GM18507 (cell line): Measurements from ENCODE around the gene SCFD2.

Experiments
- DNase-seq: peaks from one replicate; pipeline ENCODE4 v3.0.0; 2011; ENCODE audit warnings: low read depth; ENCODE audit not compliant: insufficient read length; ENCODE audit errors: extremely low spot score
- FAIRE-seq: peaks from 2 replicates; lab custom pipeline; 2011; peaks lifted over from hg19 to GRCh38; lab: Jason Lieb, UNC

The SCFD2 gene

DNA sequence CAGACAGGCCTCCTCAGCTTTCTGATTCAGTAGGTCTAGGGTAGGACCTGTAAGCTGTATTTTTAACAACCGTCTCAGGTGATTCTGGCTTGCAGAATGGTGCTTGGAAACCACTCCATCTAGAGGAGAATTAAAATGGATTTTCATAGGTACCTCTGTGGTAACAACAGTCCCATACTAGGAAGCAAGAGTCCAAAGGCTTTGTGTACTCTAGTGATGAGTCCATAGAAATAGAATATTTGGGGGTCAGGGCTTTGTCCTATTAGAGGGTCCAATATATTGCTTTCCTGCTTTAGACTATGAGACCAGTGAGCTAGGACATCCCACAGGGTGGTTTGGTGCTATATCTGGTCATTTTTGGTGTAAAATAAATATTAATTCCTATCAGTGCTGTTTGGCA lies 242.0 kb downstream of the SCFD2 start:
- no peak for DNase-seq
- FAIRE-seq: no peak

DNA sequence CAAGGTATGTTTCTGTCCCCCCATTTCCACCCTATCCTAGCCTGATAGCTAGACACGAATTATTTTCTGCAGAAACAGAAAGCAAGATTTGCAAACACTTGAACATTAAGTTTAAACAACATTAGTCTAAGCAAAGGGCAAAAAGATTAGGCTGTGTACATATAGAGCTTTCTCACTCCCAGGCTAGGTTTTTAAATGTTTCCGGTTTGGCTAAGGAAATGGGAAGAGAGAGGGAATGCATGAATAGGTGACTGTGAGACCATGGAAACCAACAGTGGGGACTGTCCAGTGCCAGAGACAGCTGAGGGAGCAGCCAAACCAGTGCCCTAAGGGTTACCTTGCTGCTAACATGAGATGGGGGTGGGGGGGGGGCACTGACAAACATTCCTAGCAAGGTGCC lies 242.7 kb downstream of the SCFD2 start:
- no peak for DNase-seq
- no peak for FAIRE-seq

DNA sequence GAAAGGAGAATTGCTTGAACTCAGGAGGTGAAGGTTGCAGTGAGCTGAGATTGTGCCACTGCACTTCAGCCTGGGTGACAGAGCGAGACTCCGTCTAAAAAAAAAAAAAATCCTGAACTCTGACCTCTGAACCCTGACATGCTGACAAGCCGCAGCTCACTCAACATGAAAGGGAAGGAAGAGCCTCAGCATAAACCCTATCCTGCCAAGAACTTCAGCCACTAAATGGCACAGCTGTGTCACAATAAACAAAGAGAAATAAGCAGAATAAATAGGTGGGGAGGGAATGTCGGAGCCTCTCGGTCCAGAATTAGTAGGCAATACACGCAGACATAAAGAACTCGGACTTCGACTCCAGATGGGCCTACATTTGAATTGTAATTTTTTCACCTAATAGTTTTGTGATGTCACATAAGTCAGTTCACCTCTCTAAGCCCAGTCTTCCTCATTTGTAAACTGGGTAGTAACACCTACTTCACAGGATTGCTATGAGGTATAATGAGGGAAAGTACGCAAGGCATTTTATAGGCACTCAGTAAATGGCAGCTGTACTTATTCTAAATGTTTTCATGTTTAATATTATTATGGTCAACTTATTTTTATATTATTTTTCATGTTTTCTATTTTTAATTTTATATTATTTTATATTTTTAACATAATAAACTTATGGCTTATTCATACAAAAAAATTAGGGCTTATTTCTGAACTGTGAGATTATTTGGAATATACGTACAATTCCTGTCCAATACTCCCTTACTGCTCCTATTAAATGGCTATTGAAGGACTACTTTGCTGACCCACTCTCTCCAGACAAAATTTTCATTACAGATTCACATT lies 243.4 kb downstream of the SCFD2 start:
- FAIRE-seq (no peak), DNase-seq (no peak)

DNA sequence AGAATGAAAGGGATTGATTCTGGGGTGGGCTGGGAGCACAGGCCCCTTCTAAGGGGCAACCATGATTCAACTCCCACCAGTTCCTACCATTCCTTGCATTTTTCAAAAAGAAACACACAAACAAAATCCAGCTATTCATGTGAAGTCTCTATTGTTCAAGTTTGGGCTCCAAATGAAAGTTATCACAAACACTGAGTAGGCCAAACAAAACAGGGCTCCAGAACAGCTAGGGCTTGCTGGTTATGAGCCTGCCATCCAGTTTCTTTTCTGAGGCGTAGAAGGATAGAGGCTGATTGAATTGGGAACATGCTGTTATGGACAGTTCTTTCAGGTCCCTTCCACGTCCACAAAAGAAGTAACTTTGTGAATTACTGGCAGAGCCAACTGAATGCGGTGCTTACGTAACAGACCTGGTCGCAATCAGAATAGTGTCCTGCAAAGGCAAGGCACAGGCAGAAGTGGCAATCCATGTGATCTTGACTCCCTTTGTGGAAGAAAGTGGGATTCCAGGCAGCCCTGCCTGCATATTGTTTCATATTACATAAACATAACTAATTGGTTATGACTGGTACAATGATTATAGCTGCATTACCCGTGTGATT lies 244.5 kb downstream of the SCFD2 start:
- FAIRE-seq: no peak

DNA sequence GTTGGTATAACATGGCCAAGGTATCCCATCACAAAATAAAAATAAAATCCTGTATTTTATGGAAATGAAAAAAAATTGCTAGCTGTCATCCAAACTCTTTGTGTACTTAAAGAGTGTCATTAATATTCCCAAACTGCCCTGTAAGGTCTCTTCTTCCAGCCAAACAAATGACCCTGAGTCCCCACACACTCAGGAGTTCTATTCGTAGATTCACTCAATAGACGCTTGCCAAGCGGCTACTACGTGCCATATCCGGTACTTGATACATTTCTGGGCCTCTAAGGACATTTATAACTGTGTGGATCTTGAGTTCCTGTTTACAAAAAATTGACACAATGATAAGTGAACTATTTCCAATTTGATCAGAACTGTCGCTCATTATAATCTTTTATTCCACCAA lies 245.1 kb downstream of the SCFD2 start:
- FAIRE-seq: no peak

More for the DNA sequence above, 244.5 kb downstream of the SCFD2 start:
- no peak for DNase-seq

DNA sequence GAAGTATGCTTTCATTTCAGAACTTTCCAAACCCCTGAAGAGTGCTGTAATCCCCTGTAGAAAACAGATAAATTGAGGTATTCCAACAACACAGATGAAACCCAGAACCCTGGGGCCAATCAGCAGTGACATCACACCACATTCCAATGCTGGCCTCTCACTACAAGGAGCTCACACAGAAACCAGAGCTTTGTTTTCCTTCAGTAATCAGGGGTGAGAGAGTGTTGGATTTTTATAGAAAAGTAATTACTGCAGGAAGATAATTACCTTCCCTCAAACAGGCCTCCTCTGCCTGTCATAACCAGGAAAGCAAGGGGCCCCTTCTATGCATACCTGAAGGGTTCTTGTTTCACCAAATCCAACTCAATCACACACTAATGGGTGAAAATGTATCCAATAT lies 246.2 kb downstream of the SCFD2 start:
- no peak for FAIRE-seq

More for the DNA sequence above, 245.1 kb downstream of the SCFD2 start:
- DNase-seq: no peak

DNA sequence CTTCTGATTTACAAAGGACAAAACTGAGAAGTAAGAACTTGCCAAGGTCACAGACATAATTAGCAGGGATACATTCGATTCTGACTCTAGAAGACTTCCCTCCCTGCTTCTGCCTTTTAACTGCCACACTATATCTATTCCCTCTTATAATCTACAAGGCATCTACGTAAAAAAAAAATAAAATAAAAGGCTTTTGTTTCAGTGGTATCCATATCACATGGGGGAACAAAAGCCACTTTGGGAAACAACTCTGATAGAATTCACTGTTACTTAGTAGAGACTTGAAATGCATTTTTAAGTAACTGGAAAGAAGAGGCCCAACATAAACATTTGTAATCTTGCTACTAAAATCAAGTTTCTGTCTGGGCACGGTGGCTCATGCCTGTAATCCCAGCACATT lies 247.2 kb downstream of the SCFD2 start:
- DNase-seq: no peak
- FAIRE-seq: no peak

More for the DNA sequence above, 246.2 kb downstream of the SCFD2 start:
- no peak for DNase-seq

DNA sequence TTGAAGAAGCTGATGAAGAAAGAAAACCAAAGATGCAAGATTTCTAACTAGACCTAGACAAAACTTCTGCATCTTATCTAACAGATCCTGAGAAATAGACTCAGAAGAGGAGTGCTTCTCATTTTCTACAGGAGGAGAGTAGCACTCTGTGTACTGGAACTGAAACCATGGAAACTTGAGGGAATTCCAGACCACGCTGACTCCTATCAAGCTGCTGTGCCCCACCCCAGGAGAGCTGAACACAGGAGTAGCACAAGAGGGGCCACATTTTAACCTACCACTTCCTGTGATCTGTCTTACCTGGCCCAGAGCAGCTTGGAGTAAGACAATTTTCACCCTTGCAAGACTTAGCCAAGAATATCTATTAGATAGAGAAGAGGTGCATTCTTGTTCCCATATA lies 248.9 kb downstream of the SCFD2 start:
- FAIRE-seq (no peak), DNase-seq (no peak)

DNA sequence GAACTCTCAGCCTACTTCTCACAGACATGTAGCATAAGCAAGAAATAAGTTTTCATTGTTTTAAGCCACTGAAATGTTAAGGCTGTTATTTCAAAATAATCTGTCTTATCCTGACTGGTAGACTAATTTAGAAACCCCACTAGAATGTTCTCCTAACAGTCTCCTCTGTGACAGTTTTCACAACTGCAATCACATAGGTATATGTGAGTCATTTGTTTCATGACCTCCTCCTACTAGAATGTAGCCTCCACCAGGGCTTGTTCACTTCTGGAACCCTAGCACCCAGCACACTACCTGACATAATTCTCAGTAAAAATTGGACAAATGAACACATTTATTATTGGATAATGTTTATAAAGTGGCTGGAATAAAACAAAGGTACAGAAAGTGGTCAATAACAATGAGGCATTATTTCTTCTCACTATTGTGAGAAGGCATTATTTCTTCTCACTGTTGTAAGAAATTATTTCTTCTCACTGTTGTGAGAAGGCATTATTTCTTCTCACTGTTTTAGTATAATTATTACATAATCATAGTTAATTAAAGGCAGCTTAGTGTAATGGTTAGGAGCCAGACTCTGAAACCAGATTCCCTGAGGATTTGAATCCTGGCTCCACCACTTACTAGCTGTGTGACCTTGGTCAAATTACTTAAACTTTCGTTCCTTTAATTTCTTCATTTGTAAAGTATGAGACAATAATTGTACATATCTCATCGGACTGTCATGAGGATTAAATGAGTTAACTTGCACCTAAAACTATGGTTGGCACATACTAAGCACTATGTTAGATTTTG lies 252.2 kb downstream of the SCFD2 start:
- FAIRE-seq (no peak), DNase-seq (no peak)

DNA sequence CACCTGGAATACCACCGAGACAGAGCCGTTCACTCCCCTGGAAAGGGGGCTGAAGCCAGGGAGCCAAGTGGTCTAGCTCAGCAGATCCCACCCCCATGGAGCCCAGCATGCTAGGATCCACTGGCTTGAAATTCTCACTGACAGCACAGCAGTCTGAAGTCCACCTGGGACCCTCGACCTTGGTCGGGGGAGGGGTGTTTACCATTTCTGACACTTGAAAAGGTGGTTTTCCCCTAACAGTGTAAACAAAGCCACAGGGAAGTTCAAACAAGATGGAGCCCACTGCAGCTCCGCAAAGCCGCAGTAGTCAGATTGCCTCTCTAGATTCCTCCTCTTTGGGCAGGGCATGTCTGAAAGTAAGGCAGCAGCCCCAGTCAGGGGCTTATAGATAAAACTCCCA lies 260.5 kb downstream of the SCFD2 start:
- FAIRE-seq: no peak
- no peak for DNase-seq

DNA sequence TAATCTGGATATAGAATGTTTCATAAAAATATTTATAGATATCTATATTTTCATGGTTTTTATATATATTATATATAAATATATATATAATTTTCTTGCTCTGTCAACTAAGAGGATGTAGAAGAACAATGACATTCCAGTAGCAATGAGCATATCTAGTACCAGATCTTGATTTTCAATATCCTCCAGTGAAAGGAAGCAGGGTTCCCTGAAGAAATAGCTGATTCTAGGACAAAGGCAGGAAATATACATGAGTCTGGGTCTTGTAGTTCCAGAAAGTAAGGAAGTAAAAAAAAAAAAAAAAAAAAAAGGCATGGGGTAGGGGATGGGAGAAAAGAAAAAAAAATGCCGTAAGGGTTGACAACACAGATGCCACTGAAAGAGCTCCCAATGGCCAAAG lies 262.4 kb downstream of the SCFD2 start:
- no peak for FAIRE-seq
- no peak for DNase-seq

DNA sequence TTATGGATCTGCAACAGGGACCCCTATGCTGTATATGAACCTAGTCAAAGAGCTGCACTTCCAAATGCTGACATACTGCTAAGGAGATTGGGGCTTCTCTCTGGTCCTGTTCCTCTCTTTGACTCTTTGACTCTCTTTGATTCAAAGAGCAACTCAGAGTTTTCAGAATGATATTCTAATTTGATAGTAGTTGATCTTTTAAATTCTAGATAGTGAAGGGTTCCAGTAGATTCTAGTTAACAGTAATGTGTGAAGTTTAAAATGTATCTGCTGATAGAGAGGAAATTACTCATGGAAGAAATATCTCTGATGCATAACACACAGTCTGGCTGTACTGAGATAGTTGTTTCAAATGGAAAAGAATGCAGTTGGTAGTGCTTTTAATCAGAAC lies 264.7 kb downstream of the SCFD2 start:
- FAIRE-seq (no peak), DNase-seq (no peak)

DNA sequence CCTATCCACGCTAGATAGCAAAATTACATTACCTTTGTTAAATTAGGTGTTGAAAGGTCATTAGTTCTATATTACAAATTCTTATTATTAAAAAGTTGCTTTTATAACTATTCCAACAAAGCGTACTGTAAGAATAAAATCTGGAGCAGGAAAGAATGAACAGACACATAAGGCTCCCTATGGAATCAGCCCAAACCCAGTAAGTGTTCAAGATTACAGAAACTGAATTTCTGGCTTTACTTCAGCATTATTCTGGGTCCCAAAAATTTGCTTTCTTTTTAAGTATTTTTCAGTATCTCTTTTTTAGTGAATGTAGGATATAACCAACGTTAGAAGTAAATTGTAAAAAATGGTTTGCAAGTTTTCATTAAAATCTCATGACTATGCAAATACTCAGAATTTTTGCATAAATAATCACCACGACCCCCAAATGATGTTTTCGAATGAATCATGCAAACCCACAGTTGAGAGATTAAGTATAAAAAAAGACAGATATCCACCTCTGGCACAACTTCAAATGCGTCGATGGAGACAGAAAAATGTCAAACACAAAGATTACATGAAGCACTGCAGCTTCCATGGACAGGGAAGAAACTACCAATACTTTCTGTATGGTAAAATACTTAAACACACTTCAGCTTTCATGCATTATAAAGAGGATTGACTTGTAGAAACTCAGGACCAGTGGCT lies 265.2 kb downstream of the SCFD2 start:
- DNase-seq (no peak), FAIRE-seq (no peak)

DNA sequence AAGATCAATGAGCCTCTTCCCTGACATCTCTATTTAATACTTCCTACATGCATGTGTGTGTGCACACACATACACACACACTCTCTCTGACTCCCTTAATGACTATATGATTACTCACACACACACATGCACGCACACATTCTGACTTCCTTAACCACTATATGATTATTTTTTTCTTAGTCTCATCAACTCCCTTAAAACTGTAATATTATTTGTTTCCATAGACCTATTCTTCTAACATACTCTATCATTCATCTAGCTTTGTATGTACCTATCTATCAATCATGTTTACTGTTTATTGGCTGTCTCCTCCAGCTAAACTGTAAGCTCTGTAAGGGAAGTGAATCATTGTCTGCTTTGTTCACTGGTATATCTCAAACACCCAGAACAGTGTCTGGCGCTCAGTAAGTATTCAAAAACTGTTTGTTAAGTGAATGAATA lies 267.2 kb downstream of the SCFD2 start:
- FAIRE-seq (no peak), DNase-seq (no peak)

DNA sequence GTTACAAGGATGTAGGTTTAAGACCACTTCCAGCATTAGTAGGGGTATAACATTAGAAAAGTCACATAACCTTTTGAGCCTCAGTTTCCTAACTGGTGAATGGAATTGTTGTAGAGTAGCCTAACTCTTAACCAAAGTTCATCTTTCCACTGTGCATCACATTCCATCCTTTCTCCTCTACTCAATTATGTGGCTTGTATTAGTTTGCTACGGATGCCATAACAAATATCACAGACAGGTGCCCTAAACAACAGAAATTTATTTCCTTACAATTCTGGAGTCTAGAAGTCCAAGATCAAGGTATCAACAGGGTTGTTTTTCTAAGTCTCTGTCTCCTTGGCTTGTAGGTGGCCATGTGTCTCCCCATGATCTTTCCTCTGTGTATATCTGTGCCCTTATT lies 271.8 kb downstream of the SCFD2 start:
- no peak for DNase-seq
- no peak for FAIRE-seq

DNA sequence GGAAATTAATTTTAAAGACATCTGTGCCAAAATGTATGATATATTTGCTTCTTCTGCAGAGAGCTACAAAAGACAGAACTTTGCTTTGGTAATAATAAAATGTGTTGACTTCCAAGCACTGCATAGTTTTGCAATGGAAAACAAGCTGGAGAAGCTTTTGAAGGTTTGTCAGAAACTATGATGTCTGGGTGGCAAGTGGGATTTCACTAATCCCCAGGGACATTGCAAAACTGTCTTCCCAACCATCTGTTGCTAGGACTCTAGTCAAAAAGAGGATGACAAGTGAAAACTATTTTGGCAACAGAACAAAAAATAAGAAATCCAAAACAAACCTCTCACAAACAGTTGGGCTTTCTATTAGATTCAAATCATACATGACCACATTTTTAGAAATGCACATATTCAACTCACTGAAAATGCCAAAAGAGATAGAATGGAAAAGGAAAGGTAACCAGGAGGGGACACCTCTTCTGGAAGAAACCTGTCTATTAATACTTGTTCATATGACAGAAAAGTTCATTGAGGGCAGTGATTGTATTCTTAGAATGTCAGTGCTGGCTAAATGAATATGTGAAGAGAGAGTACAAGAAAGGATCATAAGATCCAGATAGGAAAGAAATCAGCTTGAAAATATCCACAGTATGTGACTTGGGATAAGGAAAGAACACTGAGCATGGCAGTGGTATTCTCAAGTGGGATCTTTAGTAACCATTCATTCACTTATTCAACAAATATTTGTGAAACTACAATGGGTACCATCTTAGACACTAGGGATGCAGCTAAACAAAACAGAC lies 275.7 kb downstream of the SCFD2 start:
- no peak for FAIRE-seq
- no peak for DNase-seq

DNA sequence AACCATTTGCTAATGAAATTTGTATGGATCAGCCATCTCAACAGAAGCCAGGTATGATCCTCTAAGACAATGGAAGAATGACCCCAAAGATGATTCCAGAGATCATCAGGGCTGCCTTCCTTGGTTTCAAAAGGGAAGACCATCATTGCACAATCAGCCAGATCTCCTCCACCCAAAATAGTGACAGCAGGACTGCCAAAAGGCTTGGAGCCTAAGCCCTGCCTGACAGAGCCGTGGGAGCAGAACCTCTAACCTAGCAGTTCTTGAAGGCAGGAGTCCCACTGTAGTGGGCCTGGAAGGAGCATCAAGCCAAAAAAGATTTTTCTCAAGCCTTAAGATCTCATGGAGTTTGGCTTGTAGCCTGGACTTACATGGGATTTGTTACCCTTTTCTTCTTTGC lies 277.7 kb downstream of the SCFD2 start:
- no peak for FAIRE-seq
- no peak for DNase-seq

DNA sequence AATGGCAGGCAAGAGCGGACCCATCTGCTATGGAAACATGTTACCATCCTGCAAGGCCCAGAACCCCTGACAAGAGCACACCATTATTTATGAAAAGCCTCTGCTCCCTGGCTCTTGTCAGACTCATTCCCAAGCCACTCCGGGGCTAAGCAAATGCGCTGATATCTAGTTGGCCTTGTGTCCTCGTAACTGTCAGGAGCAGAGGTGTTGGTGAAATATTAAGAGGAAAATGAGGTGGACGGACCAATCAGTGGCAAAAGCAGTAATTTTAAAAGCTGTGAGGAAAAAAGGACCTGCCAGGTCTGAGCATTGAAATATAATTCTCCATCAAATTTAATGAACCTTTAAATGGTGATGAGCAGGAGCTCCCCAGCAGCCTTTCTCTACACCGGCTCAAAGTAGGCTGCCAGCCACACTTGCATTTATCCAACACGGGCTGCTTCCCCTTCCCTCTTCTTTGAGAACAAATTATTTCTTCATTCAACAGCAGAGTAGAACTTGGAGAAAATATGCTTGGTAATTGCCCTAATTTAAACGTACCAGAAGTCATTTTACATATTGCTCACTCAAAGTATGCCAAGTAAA lies 289.4 kb downstream of the SCFD2 start:
- DNase-seq: no peak
- no peak for FAIRE-seq
